Keratinocyte (primary cell): ENCODE results near the gene STEAP1B. TPM values are rescaled to one million over a fixed set of nuclear protein-coding genes. Genes with fewer than 3 reads are reported as not detected.

Source experiments
- DNase-seq: peaks from one replicate; pipeline ENCODE4 v3.0.0-alpha.2; 2011; ENCODE audit warnings: low read depth, missing footprints, low spot score
- FAIRE-seq: peaks from 2 replicates; lab custom pipeline; 2011; peaks lifted over from hg19 to GRCh38; lab: Jason Lieb, UNC
- H2AFZ ChIP-seq: 2 replicates; pipeline ENCODE4 v1.6.0; 2012; ENCODE audit warnings: low read length, control low read depth, inconsistent platforms; ENCODE audit not compliant: control insufficient read depth
- H3K27ac ChIP-seq: 2 replicates; pipeline ENCODE4 v1.5.1; 2011; ENCODE audit warnings: low read length; ENCODE audit not compliant: control insufficient read depth, insufficient read depth
- H3K27me3 ChIP-seq: 3 replicates; pipeline ENCODE4 v1.6.0; 2011; ENCODE audit warnings: low read length; ENCODE audit not compliant: control insufficient read depth, insufficient read depth; ENCODE audit errors: extremely low read depth
- H3K36me3 ChIP-seq, 2 experiments: 2 replicates in 1 of 2; 3 replicates in 1 of 2; pipeline ENCODE4 v1.5.1; 2011; ENCODE audit warnings: low read length in 2 of 2, mild to moderate bottlenecking in 1 of 2; ENCODE audit not compliant: control insufficient read depth in 2 of 2, insufficient read depth in 2 of 2; ENCODE audit errors: extremely low read depth in 1 of 2
- H3K4me1 ChIP-seq: 3 replicates; pipeline ENCODE4 v1.5.1; 2011; ENCODE audit warnings: low read length; ENCODE audit not compliant: control insufficient read depth, insufficient read depth; ENCODE audit errors: extremely low read depth
- H3K4me2 ChIP-seq: 3 replicates; pipeline ENCODE4 v1.6.0; 2011; ENCODE audit warnings: low read depth, low read length; ENCODE audit not compliant: control insufficient read depth, insufficient read depth; ENCODE audit errors: extremely low read depth
- H3K4me3 ChIP-seq, 3 experiments: fragments of 200-600 bp in 1 of 3; sonication (generic) in 1 of 3; 2 replicates in 2 of 3; 3 replicates in 1 of 3; pipeline ENCODE4 v1.5.1; 2011 to 2016; ENCODE audit warnings: low read length in 3 of 3, mild to moderate bottlenecking in 3 of 3, control low read depth in 2 of 3, inconsistent platforms in 1 of 3, low read depth in 1 of 3, mixed read lengths in 1 of 3, mixed run types in 1 of 3, moderate library complexity in 1 of 3; ENCODE audit not compliant: control insufficient read depth in 2 of 3, insufficient read depth in 2 of 3; ENCODE audit errors: extremely low read depth in 1 of 3
- H3K79me2 ChIP-seq: 2 replicates; pipeline ENCODE4 v1.6.0; 2012; ENCODE audit warnings: low read length; ENCODE audit not compliant: control insufficient read depth, insufficient read depth
- H3K9ac ChIP-seq: 3 replicates; pipeline ENCODE4 v1.6.0; 2011; ENCODE audit warnings: low read length; ENCODE audit not compliant: control insufficient read depth, insufficient read depth; ENCODE audit errors: extremely low read depth
- H3K9me1 ChIP-seq: 3 replicates; pipeline ENCODE4 v1.6.0; 2011; ENCODE audit warnings: low read length; ENCODE audit not compliant: control insufficient read depth, insufficient read depth; ENCODE audit errors: extremely low read depth
- H3K9me3 ChIP-seq: 2 replicates; pipeline ENCODE4 v1.5.1; 2012; ENCODE audit warnings: low read depth, low read length; ENCODE audit not compliant: control insufficient read depth
- H4K20me1 ChIP-seq: 3 replicates; pipeline ENCODE4 v1.6.0; 2011; ENCODE audit warnings: low read length; ENCODE audit not compliant: control insufficient read depth, insufficient read depth; ENCODE audit errors: extremely low read depth
- CTCF ChIP-seq, 3 experiments: IDR thresholded peaks in 1 of 3; conservative IDR thresholded peaks in 1 of 3; optimal IDR thresholded peaks in 1 of 3; 2 replicates in 2 of 3; 3 replicates in 1 of 3; pipeline versions ENCODE3 to v1.5.1; 2011; ENCODE audit warnings: low read length in 3 of 3, mild to moderate bottlenecking in 3 of 3, moderate library complexity in 2 of 3, control low read depth in 1 of 3, inconsistent platforms in 1 of 3; ENCODE audit not compliant: insufficient read depth in 2 of 3; ENCODE audit errors: extremely low read depth in 1 of 3
- EZH2 ChIP-seq: IDR thresholded peaks from one replicate; pipeline ENCODE4 v1.6.1; 2012; ENCODE audit warnings: inconsistent platforms, mild to moderate bottlenecking, low read length, moderate library complexity
- dilution Hi-C: fragments of 300-500 bp; cut with MboI; formaldehyde crosslinking; loops from one replicate; pipeline ENCODE4 v1.7.0; 2020; ENCODE audit warnings: low sequenced_read_pairs; ENCODE audit not compliant: extremely low pct_ligation_motif_present
- polyA plus RNA-seq, 5 experiments: library from polyadenylated mRNA; depleted of rRNA in 3 of 5; stranded (reverse) in 3 of 5; stranded (forward) in 1 of 5; unstranded in 1 of 5; fragments of >200 nt; gene quantifications; 1 replicate in 1 of 5; 2 replicates in 3 of 5; 3 replicates in 1 of 5; pipeline versions ENCODE4 v1.2.1 to v1.2.3, GENCODE V29; 2011 to 2012; ENCODE audit warnings: missing spikeins in 2 of 5, low read depth in 1 of 5, low replicate concordance in 1 of 5

The STEAP1B gene
- polyA plus RNA-seq, 1 donor (not counting 4 experiments of a cell fraction or from before 2014, with no cell fraction given) = 18.9 TPM

- Histone ChIP-seq H3K79me2 (no peaks in the 10 kb centered on the region), H4K20me1 (no peaks in the 10 kb centered on the region), H3K4me3 (no peak overlapping the region), H3K27me3 (no peaks in the 10 kb centered on the region), H3K4me1 (no peaks in the 10 kb centered on the region), H3K9me3 (no peaks in the 10 kb centered on the region), H3K36me3 (no peaks in the 10 kb centered on the region), H3K9me1 (no peaks in the 10 kb centered on the region), H2AFZ (no peak overlapping the region), H3K4me2 (no peak overlapping the region), H3K9ac (no peak overlapping the region), H3K27ac (no peak overlapping the region)
- no peak for FAIRE-seq
- DNase-seq = no peak
- no peak for TF ChIP-seq EZH2
- TF ChIP-seq CTCF (optimal IDR thresholded peaks at IDR 0.05 in 1 of 3, IDR thresholded peaks at IDR 0.05 in 1 of 3, conservative IDR thresholded peaks at IDR 0.05 in 1 of 3; ENCODE audit: extremely low read depth in 1 of 3, insufficient read depth in 2 of 3, low read length in 3 of 3) = no peak
- dilution Hi-C loops = no loop called here
These were observed 87.9 kb downstream of the STEAP1B start for GRCh38 chr7:22411977-22412693.

- Histone ChIP-seq H3K79me2 (no peaks in the 10 kb centered on the region), H3K27ac (no peak overlapping the region), H3K27me3 (no peaks in the 10 kb centered on the region), H3K4me3 (no peak overlapping the region), H3K9ac (no peak overlapping the region), H2AFZ (no peak overlapping the region), H3K9me1 (no peaks in the 10 kb centered on the region), H3K4me2 (no peak overlapping the region), H3K4me1 (peaks cover 6% of the 10 kb centered on the region), H3K36me3 (no peaks in the 10 kb centered on the region), H4K20me1 (no peaks in the 10 kb centered on the region), H3K9me3 (no peaks in the 10 kb centered on the region)
- TF ChIP-seq EZH2 (no peak), CTCF (optimal IDR thresholded peaks at IDR 0.05 in 1 of 3, IDR thresholded peaks at IDR 0.05 in 1 of 3, conservative IDR thresholded peaks at IDR 0.05 in 1 of 3; ENCODE audit: extremely low read depth in 1 of 3, insufficient read depth in 2 of 3, low read length in 3 of 3) (no peak)
- DNase-seq (no peak), FAIRE-seq (no peak)
- dilution Hi-C loops = no loop called here
These were observed 93.3 kb downstream of the STEAP1B start for GRCh38 chr7:22406715-22407114.
